Adipocyte (in vitro differentiated cells): ENCODE data around the gene ZNF181.

Experiments
- DNase-seq: peaks from one replicate; pipeline ENCODE4 v3.0.0-alpha.2; 2015; ENCODE audit warnings: low read depth
- H3K27me3 ChIP-seq: replicated peaks from 2 replicates; pipeline ENCODE4 v1.7.0; 2013; ENCODE audit warnings: mild to moderate bottlenecking, low read length, moderate library complexity; ENCODE audit not compliant: control insufficient read depth, insufficient read depth
- H3K36me3 ChIP-seq: 2 replicates; pipeline ENCODE4 v1.7.0; 2013; ENCODE audit warnings: low read length, mild to moderate bottlenecking, moderate library complexity; ENCODE audit not compliant: control insufficient read depth, insufficient read depth, severe bottlenecking
- H3K4me1 ChIP-seq: 2 replicates; pipeline ENCODE4 v1.7.0; 2013; ENCODE audit warnings: mild to moderate bottlenecking, low read length, moderate library complexity; ENCODE audit not compliant: control insufficient read depth, insufficient read depth
- H3K4me3 ChIP-seq: 2 replicates; pipeline ENCODE4 v1.7.0; 2013; ENCODE audit warnings: mild to moderate bottlenecking, low read length, moderate library complexity
- H3K9ac ChIP-seq: 2 replicates; pipeline ENCODE4 v1.7.0; 2013; ENCODE audit warnings: mild to moderate bottlenecking, low read length, moderate library complexity
- H3K9me3 ChIP-seq: 2 replicates; pipeline ENCODE4 v1.7.0; 2013; ENCODE audit warnings: mild to moderate bottlenecking, low read length, moderate library complexity; ENCODE audit not compliant: control insufficient read depth

Gene ZNF181

GRCh38 chr19:34793565-34793964 lies 59.5 kb downstream of the ZNF181 start:
- Histone ChIP-seq H3K9ac (no peak overlapping the region), H3K9me3 (peaks cover 12% of the 10 kb centered on the region), H3K4me1 (no peaks in the 10 kb centered on the region), H3K27me3 (no peaks in the 10 kb centered on the region), H3K4me3 (no peak overlapping the region), H3K36me3 (no peaks in the 10 kb centered on the region)
- peak; percentile 5 for DNase-seq

- Histone ChIP-seq H3K27me3 (no peaks in the 10 kb centered on the region), H3K9me3 (peaks cover 5% of the 10 kb centered on the region), H3K4me1 (no peaks in the 10 kb centered on the region), H3K4me3 (no peak overlapping the region), H3K9ac (no peak overlapping the region), H3K36me3 (no peaks in the 10 kb centered on the region)
- DNase-seq = no peak
Observed at GRCh38 chr19:34794066-34794960, 60.3 kb downstream of the ZNF181 start.
